Vagina (tissue), 2 donors: Measurements from ENCODE around the gene LRRC55. TPM values are rescaled to one million over a fixed set of nuclear protein-coding genes. Genes with fewer than 3 reads are reported as not detected.

Experiments used
- DNase-seq, 2 donors: peaks; one replicate each; pipeline ENCODE4 v3.0.0-alpha.2; 2017; ENCODE audit errors: extremely low spot score in 2 of 2
- H3K27ac ChIP-seq: fragments of 200-600 bp; sonication (generic); one replicate; pipeline ENCODE4 v1.5.1; 2019
- H3K27me3 ChIP-seq: fragments of 200-600 bp; sonication (generic); one replicate; pipeline ENCODE4 v1.5.1; 2019
- H3K36me3 ChIP-seq, 2 donors: fragments of 200-600 bp; sonication (generic); one replicate each; pipeline ENCODE4 v1.5.1; 2017 to 2019
- H3K4me1 ChIP-seq: fragments of 200-600 bp; sonication (generic); one replicate; pipeline ENCODE4 v1.5.1; 2019
- H3K4me3 ChIP-seq, 2 donors: fragments of 200-600 bp; sonication (generic); 1 replicate in 1 of 2; 2 replicates in 1 of 2; pipeline ENCODE4 v1.5.1; 2016 to 2019
- H3K9me3 ChIP-seq: fragments of 200-600 bp; sonication (generic); one replicate; pipeline ENCODE4 v1.5.1; 2019
- POLR2A ChIP-seq, 2 donors: fragments of 450-650 bp; IDR thresholded peaks; one replicate each; pipeline ENCODE4 v1.6.1; 2017; ENCODE audit warnings: antibody characterized with exemption in 2 of 2, mild to moderate bottlenecking in 2 of 2, moderate library complexity in 2 of 2
- POLR2AphosphoS5 ChIP-seq, 2 donors: sonication (generic); formaldehyde crosslinking; IDR thresholded peaks; one replicate each; pipeline ENCODE4 v1.9.0; 2017; ENCODE audit warnings: antibody characterized with exemption in 2 of 2, mild to moderate bottlenecking in 2 of 2, low read depth in 1 of 2; ENCODE audit not compliant: insufficient read depth in 1 of 2
- intact Hi-C: fragments of 100-400 bp; cut with DNase I; formaldehyde crosslinking; loops from one replicate; pipeline ENCODE4 v1.15.1; 2023
- total RNA-seq: library from RNA; depleted of rRNA; stranded (reverse); fragments of >200 nt; gene quantifications from one replicate; pipeline ENCODE4 v1.2.3, GENCODE V29; 2016
- TF ChIP-seq, protein P1 (sequence below), 3 experiments: fragments of 450-650 bp in 2 of 3; fragments of 200-600 bp in 1 of 3; sonication (generic) in 1 of 3; IDR thresholded peaks; one replicate each; pipeline ENCODE4 v1.5.1; 2017 to 2019; ENCODE audit warnings: antibody characterized with exemption in 3 of 3, mild to moderate bottlenecking in 2 of 3, moderate library complexity in 2 of 3

Gene LRRC55
- total RNA-seq, 1 donor from 2014 or later, result 0.74 TPM

DNA sequence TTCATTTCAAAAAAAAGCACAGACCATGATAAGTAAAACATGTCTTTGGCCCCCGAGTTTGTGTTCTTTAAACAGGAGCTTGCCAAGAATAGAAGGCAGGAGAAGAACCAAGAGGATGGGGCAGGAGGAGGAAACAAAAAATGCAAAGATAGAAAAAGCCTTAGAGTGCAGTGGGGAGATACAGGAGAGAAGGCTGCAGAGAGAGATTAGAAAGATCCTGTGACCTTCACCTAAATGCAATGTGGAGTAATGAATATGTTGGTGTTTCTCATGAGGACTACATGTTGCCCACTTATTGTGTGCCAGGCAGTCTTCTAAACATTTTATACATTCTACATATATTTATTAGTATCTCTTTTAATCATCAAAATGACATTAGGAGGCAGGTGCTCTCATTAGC lies 57.6 kb downstream of the LRRC55 start:
- Histone ChIP-seq H3K9me3 (no peaks in the 10 kb centered on the region), H3K27ac (no peak overlapping the region), H3K27me3 (no peaks in the 10 kb centered on the region), H3K4me3 (no peak overlapping the region), H3K4me1 (no peaks in the 10 kb centered on the region), H3K36me3 (no peaks in the 10 kb centered on the region)
- TF ChIP-seq, protein P1, sequence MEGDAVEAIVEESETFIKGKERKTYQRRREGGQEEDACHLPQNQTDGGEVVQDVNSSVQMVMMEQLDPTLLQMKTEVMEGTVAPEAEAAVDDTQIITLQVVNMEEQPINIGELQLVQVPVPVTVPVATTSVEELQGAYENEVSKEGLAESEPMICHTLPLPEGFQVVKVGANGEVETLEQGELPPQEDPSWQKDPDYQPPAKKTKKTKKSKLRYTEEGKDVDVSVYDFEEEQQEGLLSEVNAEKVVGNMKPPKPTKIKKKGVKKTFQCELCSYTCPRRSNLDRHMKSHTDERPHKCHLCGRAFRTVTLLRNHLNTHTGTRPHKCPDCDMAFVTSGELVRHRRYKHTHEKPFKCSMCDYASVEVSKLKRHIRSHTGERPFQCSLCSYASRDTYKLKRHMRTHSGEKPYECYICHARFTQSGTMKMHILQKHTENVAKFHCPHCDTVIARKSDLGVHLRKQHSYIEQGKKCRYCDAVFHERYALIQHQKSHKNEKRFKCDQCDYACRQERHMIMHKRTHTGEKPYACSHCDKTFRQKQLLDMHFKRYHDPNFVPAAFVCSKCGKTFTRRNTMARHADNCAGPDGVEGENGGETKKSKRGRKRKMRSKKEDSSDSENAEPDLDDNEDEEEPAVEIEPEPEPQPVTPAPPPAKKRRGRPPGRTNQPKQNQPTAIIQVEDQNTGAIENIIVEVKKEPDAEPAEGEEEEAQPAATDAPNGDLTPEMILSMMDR (IDR thresholded peaks at IDR 0.05), result no peak
- TF ChIP-seq POLR2AphosphoS5 (IDR thresholded peaks at IDR 0.05; ENCODE audit: insufficient read depth in 1 of 2, low read depth in 1 of 2), result no peak
- TF ChIP-seq POLR2A (IDR thresholded peaks at IDR 0.05), result no peak
- intact Hi-C loops, result no loop called here
- DNase-seq, result no peak

DNA sequence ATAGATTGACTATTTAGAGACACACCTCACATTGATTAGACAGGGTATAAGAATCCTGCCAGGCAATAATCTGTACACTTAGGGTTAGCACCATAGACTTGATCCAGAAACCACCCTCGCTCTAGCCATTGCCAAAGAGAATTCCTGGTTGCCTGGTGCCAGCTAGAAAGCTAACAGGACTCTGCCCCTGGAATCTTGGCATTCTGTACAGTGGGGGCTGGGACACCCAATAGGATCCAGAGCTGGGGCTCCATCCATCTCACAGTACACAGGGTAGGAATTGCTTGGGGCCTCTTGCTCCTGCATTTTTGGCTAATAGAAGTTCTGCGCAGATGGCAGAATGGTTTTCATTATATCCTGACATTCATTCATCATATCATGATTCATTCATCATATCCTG lies 58.3 kb downstream of the LRRC55 start:
- Histone ChIP-seq H3K4me3 (no peak overlapping the region), H3K36me3 (no peaks in the 10 kb centered on the region), H3K4me1 (no peaks in the 10 kb centered on the region), H3K9me3 (no peaks in the 10 kb centered on the region), H3K27ac (no peak overlapping the region), H3K27me3 (no peaks in the 10 kb centered on the region)
- peak in 1 of 2 donors; percentile 65 for DNase-seq
- TF ChIP-seq POLR2A (IDR thresholded peaks at IDR 0.05), result no peak
- no peak for TF ChIP-seq POLR2AphosphoS5 (IDR thresholded peaks at IDR 0.05; ENCODE audit: insufficient read depth in 1 of 2, low read depth in 1 of 2)
- TF ChIP-seq, protein P1 (IDR thresholded peaks at IDR 0.05), result no peak
- intact Hi-C loops, result loop anchor here (10.0 kb wide), 2 partner anchors 105 to 385 kb away; no protein-coding TSS in a partner anchor

DNA sequence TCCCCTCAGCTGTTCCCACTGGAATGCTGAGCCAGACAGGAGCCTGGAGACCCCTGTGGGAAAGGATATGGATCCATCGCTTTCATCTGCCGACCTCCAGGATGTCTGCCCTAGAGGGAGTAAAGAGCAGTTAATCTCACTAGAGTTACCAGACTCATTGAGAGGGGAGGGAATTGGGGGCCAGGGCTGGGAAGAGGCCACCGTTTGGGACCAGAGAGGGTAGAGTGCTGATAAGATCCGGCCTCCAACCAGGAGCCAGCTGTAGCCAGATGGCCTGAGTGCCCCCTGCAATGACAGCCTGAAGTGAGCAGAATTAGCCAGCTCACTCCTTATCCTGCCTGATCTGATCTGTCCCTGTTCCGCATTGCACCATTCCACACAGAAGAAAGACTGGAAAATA lies 59.0 kb downstream of the LRRC55 start:
- intact Hi-C loops, result loop anchor here (10.0 kb wide), 2 partner anchors 106 to 386 kb away; no protein-coding TSS in a partner anchor
- no peaks in the 10 kb centered on the region for H3K4me1 ChIP-seq
- no peak overlapping the region for H3K4me3 ChIP-seq
- no peaks in the 10 kb centered on the region for H3K27me3 ChIP-seq
- DNase-seq, result peak in 1 of 2 donors; percentile 60
- no peaks in the 10 kb centered on the region for H3K9me3 ChIP-seq
- no peak overlapping the region for H3K27ac ChIP-seq
- H3K36me3 ChIP-seq, result no peaks in the 10 kb centered on the region
- TF ChIP-seq POLR2AphosphoS5 (IDR thresholded peaks at IDR 0.05; ENCODE audit: insufficient read depth in 1 of 2, low read depth in 1 of 2) (no peak), POLR2A (IDR thresholded peaks at IDR 0.05) (no peak)
- TF ChIP-seq, protein P1 (IDR thresholded peaks at IDR 0.05), result no peak

Other genes with a start within 250 kb of the LRRC55 start
- not detected for gene OR5AK2, start 193.0 kb upstream of the LRRC55 start, total RNA-seq
- gene APLNR, start 55.3 kb downstream of the LRRC55 start, total RNA-seq, result 2.9 TPM
- gene TNKS1BP1, start 143.0 kb downstream of the LRRC55 start, total RNA-seq, result 159 TPM
- gene SSRP1, start 153.9 kb downstream of the LRRC55 start, total RNA-seq, result 85.4 TPM
- not detected for gene P2RX3, start 156.4 kb downstream of the LRRC55 start, total RNA-seq
- gene PRG3, start 199.2 kb downstream of the LRRC55 start, total RNA-seq, result not detected
- not detected for gene PRG2, start 208.7 kb downstream of the LRRC55 start, total RNA-seq
- 53.5 TPM for gene SLC43A3, start 245.2 kb downstream of the LRRC55 start, total RNA-seq